Thoracic aorta (tissue), 2 donors: ENCODE data around the gene HNRNPA3. TPM values are rescaled to one million over a fixed set of nuclear protein-coding genes. Genes with fewer than 3 reads are reported as not detected.
"Not testable (repeated sequence)": the region's sequence is repeated elsewhere in the genome, so short reads cannot be mapped to it uniquely, and the experiment has no call there.

Experiments used
- ATAC-seq: fragments of 150-250 bp; one replicate; pipeline ENCODE4 v1.8.0; 2017; ENCODE audit warnings: low read depth; ENCODE audit not compliant: insufficient number of reproducible peaks, low FRiP score
- DNase-seq: peaks from one replicate; pipeline ENCODE4 v3.0.0-alpha.2; 2020; ENCODE audit warnings: low spot score
- H3K27ac ChIP-seq, 2 donors: fragments of 200-600 bp; sonication (generic); 1 replicate in 1 of 2; 2 replicates in 1 of 2; pipeline ENCODE4 v1.5.1; 2016; ENCODE audit warnings: mild to moderate bottlenecking in 2 of 2, moderate library complexity in 2 of 2
- H3K27me3 ChIP-seq: fragments of 200-600 bp; sonication (generic); replicated peaks from 2 replicates; pipeline ENCODE4 v1.6.0; 2016; ENCODE audit warnings: mild to moderate bottlenecking; ENCODE audit not compliant: insufficient read depth
- H3K36me3 ChIP-seq: fragments of 200-600 bp; sonication (generic); one replicate; pipeline ENCODE4 v1.5.1; 2016
- H3K4me1 ChIP-seq, 2 donors: fragments of 200-600 bp; sonication (generic); 1 replicate in 1 of 2; 2 replicates in 1 of 2; pipeline versions ENCODE4 v1.5.1 to v1.6.0; 2016; ENCODE audit warnings: low read depth in 2 of 2, mild to moderate bottlenecking in 1 of 2; ENCODE audit not compliant: control insufficient read depth in 1 of 2
- H3K4me3 ChIP-seq: fragments of 200-600 bp; sonication (generic); 2 replicates; pipeline ENCODE4 v1.5.1; 2016; ENCODE audit warnings: mild to moderate bottlenecking
- H3K9me3 ChIP-seq: fragments of 200-600 bp; sonication (generic); 2 replicates; pipeline ENCODE4 v1.5.1; 2016
- CTCF ChIP-seq: fragments of 200-600 bp; sonication (generic); IDR thresholded peaks from one replicate; pipeline ENCODE4 v1.5.1; 2019; ENCODE audit warnings: antibody characterized with exemption
- total RNA-seq, 2 donors: library from RNA; depleted of rRNA; stranded (reverse); fragments of >200 nt; gene quantifications; one replicate each; pipeline versions ENCODE4 v1.1.0 to v1.2.3, GENCODE V29; 2016

The HNRNPA3 gene
- total RNA-seq, 2 donors from 2014 or later: 60.1 to 98.4 TPM

- no peaks in the 10 kb centered on the region for H3K36me3 ChIP-seq
- H3K27ac ChIP-seq: peak overlapping the region; percentile 62 to 97
- H3K4me1 ChIP-seq: peaks cover 80 to 90% of the 10 kb centered on the region in 2 donors
- no peaks in the 10 kb centered on the region for H3K27me3 ChIP-seq
- no peaks in the 10 kb centered on the region for H3K9me3 ChIP-seq
- TF ChIP-seq CTCF: no peak
- H3K4me3 ChIP-seq: no peak overlapping the region
- ATAC-seq (no peak), DNase-seq (no peak)
Observed at GRCh38 chr2:177246000-177246399, 33.4 kb downstream of the HNRNPA3 start.

DNA sequence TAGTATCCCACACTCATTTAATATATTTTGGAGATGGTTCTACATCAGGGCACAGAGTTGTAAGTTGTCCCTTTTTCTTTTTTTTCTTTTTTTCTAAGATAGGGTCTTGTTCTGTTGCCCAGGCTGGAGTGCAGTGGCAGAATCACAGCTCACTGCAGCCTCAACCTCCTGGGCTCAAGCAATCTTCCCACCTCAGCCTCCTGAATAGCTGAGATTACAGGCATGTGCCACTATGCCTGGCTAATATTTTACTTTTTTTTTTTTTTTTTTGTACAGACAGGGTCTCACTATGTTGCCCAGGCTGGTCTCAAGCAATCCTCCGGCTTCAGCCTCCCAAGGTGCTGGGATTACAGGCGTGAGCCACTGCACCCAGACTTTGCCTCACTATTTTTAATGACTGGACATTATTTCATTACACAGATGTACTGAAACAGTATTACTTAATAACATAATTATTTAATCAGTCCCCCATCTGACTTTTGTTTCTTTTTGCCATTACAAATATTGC is 34.0 kb downstream of the HNRNPA3 start:
- not testable (repeated sequence) for H3K4me3 ChIP-seq, H3K27me3 ChIP-seq, H3K36me3 ChIP-seq, H3K9me3 ChIP-seq, DNase-seq, ATAC-seq
- Histone ChIP-seq H3K4me1 (peaks cover 80 to 90% of the 10 kb centered on the region in 2 donors), H3K27ac (peak overlapping the region; percentile 62 to 97)

DNA sequence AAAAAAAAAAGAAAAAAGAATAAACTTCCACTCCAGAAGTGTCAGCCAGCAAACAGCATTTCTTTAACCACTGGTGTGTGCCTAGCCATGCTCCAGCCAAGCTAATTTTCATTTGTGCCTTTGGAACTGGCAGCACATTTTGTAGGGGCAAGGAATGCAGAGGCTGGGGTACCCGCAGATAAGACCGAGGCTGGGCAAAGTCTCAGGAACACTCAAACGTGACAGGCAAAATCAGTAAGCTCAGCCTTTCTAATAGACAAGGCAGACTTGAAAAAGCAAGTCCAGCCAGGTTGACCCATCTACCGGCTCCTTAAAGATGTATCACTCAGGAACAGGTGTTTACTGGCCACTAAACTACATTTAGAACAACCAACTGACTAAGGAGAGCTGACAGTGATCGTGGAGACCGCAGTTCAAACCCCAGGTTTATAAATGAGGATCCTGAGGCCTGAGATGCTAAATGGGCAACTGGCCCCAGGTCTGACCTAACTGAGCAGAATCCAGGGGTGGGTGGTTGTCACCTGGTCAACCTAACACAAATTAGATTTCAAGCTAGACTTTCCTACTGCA is 35.2 kb downstream of the HNRNPA3 start:
- Histone ChIP-seq H3K9me3 (no peaks in the 10 kb centered on the region), H3K4me1 (peaks cover 82 to 93% of the 10 kb centered on the region in 2 donors), H3K27ac (peak overlapping the region; percentile 25 to 97), H3K27me3 (no peaks in the 10 kb centered on the region), H3K4me3 (no peak overlapping the region), H3K36me3 (no peaks in the 10 kb centered on the region)
- ATAC-seq (no peak), DNase-seq (no peak)
- no peak for TF ChIP-seq CTCF

DNA sequence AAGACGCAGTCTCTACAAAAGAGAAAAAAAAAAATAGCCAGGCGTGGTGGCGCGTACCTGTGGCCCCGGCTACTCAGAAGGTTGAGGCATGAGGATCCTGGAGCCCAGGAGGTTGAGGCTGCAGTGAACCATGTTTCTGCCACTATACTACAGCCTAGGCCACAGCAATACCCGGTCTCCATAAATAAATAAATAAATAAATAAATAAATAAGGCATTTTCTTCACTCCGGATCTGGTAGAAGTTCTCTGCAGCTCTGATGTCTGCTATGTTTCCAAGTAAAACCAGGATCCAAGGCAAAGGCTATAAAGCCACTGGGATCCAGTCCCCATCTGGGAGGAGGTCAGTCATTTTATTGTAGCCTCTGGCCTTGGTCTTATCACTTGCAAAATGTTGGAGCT is 36.4 kb downstream of the HNRNPA3 start:
- Histone ChIP-seq H3K36me3 (no peaks in the 10 kb centered on the region), H3K9me3 (no peaks in the 10 kb centered on the region), H3K4me1 (peaks cover 80 to 93% of the 10 kb centered on the region in 2 donors), H3K4me3 (no peak overlapping the region), H3K27ac (peak overlapping the region in 1 of 2 donors; percentile 18), H3K27me3 (no peaks in the 10 kb centered on the region)
- no peak for DNase-seq
- TF ChIP-seq CTCF: no peak
- no peak for ATAC-seq

DNA sequence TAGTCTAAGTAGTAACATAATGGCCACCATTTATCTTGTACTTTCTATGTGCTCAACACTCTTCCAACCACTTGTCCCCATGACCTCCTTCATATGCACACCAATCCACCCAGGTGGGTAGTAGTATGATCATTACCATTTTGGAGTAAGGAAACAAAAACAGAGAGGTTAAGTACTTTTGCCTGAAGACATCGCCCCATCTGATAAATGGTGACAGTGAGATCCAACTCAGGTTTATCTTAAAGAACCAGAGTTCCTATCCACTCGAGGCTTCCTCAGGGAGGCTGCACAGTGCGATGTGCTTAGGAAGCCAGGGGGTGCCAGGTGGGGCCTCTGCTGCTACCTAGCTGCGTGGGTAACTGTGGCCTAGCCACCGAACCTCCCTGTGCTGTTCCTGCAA is 37.9 kb downstream of the HNRNPA3 start:
- peak overlapping the region; percentile 33 to 42 for H3K27ac ChIP-seq

More for the DNA sequence above, 37.9 kb downstream of the HNRNPA3 start:
- Histone ChIP-seq H3K4me1 (peaks cover 83 to 93% of the 10 kb centered on the region in 2 donors), H3K27me3 (no peaks in the 10 kb centered on the region), H3K4me3 (no peak overlapping the region), H3K36me3 (no peaks in the 10 kb centered on the region), H3K9me3 (no peaks in the 10 kb centered on the region)
- no peak for TF ChIP-seq CTCF
- DNase-seq: no peak
- ATAC-seq: no peak
